NCI-H524 treated with DMSO at 0.1 percent for 48 hours (cell line): Measurements from ENCODE around the gene TCF15.

Experiments
- DNase-seq: peaks from one replicate; lab custom pipeline; 2025; lab: John Stamatoyannopoulos, UW

TCF15 gene

GRCh38 chr20:610130-611046 is at the start of gene TCF15:
TSS of gene TCF15 (minus strand) at chr20:610309. CDS start at chr20:610237, 72 bp downstream.
- DNase-seq: peak; percentile 39

- DNase-seq: no peak
Measured at GRCh38 chr20:658731-659291, 48.7 kb upstream of the TCF15 start.

GRCh38 chr20:658202-658601 is 48.1 kb upstream of the TCF15 start:
- DNase-seq: no peak

DNA sequence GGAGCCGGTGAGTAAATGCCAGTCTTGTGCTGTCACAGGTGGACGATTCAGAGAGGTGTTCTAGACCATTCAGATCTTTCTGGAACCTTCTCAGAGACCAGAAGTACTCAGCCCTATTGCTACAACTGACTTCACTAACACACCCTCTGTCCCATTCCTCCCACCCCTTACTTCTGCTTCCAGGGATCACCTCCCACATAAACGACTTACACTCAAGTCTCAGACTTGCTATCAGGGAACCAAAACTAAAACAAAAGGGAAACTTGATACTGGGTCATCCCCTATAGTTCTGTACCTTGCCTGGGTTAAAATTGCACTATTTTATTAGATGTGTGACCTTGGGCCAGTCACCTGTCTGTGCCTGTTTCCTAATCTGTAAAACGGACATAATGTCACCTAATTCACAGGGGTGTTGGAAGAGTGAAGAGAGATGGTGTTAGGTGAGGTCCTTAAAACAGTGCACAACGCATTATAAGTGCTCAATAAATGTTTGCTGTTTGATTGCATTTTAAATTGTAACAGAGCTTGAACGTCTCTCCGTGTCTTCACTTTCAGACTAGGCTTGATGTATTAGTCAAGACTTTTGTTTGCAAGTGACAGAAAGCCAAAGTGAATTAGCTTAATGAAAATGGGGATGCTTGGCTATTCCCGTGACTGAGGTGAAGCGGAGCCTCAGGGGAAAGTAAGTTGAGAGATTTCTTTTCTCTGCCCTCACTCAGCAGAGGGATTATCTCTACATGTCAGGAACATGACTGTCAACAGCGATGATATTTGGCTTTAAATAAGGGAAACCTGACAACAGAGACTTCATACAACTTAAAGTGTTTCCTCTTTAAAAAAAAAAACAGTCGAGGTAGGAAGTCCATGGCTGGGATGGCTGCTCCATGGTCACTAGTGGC is 45.9 kb upstream of the TCF15 start:
- no peak for DNase-seq

DNA sequence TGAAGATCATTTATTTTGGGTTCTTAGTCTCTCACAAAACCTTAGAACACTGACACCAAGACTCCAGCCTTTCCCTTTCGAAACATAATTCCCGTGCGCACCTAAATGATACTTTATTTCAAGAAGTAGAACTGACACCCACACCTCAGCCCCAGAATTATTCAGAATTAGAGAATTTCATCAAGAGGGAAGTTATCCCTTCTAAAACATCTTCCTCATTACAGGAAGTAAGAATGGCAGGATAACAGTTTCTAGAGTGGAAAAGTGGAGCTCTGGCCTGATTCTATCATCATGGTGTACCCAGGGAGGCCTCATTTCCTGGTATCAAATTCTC is 44.3 kb upstream of the TCF15 start:
- no peak for DNase-seq

DNA sequence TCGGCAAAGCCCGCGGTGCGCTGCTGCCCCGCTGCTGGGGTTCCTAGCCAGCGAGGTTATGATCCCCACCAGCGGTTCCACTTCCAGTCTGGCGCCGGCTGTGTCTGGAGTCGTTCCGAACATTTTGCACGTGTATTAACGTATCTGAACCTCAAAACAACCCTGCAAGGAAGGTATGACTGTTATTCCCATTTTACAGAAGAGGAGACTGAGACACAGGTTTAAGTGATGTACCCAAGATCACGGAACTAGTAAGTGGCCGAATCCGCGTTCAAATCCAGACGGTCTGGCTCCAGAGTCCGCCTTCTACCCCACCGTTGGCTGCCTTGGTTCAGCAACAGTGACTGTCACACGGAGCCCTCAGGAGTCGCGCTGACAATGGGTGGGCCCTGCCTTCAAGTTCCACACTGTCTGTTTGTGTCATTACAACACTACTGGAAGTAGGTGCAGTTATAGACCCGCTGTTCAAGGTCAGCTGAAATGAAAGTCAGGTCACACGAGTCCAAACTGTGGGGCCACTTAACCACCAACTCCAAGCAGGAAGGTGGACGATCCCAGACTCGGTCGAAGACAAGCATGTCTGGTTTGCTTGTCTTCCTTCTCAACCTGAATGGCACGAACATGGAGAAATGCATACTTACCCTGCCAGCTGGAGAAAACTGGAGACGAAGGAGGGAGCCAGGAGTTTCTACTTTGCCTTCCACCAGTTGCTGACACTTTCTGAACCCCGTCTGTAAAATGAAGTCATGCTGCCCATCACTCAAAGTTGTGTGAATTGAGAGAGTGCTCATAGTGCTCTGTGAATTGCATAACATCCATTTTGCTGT is 43.7 kb upstream of the TCF15 start:
- DNase-seq: no peak

GRCh38 chr20:653110-653589 is 43.0 kb upstream of the TCF15 start, which contains the start of gene SRXN1:
TSS of gene SRXN1 (minus strand) at chr20:653200. CDS start at chr20:653185, 15 bp downstream.
- no peak for DNase-seq

DNA sequence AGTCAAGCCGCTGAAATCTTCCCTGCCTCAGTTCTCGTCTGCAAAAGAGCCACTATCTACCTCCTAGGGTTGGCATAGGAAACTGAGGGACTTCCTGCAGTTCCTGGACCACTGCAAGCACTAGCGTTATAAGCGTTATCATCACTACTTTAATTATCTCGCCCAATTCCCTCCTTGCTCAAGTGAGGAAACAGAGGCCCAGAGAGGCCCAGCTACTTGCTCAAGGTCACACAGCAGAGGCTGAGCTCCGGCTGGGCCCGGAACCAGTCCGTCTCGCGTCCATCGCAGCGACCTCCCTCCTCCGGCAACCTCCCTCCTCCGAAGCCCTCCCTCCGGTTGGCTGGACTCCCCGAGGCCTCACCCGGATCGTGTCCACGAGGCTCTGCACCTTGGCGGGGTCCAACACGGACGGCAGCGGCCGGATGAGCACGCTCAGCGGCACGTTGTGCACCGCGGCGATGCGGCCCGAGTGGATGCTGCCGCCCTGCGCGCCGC is 42.6 kb upstream of the TCF15 start:
- no peak for DNase-seq

DNA sequence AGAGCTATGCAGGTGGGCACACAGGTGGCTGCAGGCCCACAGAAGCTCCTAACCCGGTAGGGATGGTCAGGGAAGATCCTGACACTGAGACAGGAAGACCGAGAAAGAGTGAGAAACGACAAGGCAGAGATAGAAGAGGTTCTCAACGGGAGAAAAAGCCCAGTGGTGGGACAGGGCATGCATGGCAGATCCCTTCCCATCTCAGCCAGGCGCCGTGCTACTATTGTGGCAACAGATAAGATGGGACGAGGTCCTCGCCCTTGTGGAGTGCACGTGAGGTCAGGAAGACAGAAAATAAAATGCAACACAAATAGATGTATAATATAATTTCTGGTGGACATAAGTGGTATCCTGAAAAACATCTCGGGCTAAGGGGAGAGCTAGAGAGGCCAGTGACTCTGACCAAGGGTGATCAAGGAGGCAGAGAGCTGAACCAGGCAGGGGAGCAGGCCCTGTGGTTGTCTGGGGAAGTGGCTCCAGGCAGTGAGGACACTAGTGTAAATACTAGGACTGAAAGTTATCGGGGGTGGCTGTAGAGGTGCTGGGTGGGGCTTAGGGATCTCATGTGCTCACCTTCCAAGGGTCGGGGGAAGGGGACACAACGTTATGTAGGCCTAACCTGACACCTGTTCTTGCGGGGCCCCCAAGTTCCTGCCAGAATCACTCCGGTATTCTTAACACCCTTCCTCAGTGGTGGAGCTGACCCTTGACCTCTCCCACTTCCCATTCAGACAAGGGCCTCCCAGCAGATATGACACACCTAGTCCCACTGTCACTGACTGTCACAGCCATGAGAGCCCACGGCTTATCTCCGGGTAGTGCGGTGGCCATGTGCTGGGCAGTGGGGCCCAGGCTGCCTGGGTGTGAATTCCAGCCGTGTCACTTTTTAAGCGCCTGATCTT is 41.9 kb upstream of the TCF15 start:
- DNase-seq: no peak

GRCh38 chr20:650954-651353 is 40.8 kb upstream of the TCF15 start:
- no peak for DNase-seq

DNA sequence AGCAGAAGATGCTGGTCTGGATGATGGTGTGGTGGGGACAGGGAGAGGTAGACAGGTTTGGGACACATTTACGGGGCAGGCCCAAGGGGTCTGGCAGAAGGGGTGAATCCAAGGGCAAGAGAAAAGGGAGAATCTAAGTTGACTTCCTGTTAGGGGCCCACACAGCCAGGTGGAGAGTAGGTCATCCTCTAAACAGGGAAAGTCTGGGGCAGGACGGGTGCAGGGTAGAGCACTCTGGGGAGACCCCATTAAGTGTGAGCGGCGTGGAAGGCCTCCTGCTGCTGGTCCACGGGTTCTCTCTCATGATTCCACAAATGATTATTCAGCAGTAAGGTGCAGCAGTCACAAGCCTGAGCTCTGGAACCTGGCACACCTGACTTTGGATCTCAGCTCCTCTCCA is 40.2 kb upstream of the TCF15 start:
- no peak for DNase-seq

GRCh38 chr20:647479-648019 is 37.4 kb upstream of the TCF15 start:
- DNase-seq: no peak

GRCh38 chr20:646868-647233 is 36.7 kb upstream of the TCF15 start:
- no peak for DNase-seq

GRCh38 chr20:646107-646867 is 36.2 kb upstream of the TCF15 start:
- no peak for DNase-seq

DNA sequence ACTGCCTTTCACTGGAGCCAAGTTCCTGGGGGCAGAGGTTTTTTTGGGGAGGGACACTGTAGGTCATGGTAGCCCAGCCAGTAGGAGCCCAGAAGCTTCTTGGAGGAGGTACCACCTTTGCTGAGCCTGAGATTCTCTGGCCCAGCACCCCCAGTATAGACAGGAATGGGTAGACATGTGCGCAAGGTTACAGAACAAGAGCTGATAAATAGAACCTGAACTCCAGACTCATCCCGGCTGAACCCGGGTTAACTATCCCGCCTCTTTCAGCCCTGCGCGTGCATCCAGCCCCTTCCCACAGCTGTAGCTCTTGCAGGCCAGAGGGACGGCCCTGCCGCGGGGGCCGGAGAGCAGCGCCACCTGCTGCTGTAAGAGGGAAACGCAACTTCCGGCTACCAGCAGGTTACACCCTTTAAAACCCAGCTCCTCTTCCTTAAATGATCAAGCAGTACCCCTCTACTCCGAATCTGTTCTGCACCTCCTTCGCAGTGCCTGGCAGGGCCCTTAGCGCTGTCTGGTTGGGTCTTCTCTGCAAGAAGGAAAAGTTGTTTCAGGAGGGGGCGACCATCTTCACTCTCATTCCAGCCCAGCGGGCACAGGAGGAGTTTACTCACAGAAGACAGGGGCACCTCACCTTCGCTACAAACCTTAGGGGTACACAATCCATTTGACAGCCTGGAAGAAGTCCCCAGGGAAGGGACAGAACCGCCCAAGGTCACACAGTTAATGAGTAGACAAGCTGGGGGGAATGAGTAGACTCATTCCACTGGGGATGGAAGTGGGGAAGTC is 35.4 kb upstream of the TCF15 start:
- DNase-seq: peak; percentile 39

DNA sequence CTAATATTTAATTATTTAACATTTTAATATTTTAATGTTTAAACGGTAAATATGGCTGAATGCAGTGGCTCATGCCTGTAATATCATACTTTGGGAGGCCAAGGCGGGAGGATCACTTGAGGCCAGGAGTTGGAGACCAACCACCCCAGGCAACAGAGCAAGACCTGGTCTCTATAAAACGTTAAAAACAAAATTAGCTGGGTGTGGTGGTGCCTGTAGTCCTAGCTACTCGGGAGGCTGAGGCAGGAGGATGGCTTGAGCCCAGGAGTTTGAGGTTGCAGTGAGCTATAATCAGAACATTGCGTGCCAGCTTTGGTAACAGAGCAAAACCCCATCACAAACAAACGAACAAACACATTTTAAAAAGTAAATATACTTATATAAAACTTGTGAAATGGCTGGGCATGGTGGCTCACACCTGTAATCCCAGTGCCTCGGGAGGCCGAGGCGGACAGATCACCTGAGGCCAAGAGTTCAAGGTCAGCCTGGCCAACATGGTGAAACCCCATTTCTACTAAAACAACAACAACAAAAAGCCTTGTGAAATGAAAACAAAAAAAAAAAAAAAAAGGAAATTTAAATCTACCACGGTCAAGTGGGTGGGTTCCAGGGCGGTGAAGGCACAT is 34.7 kb upstream of the TCF15 start:
- DNase-seq: no peak

GRCh38 chr20:642398-643174 is 32.5 kb upstream of the TCF15 start:
- no peak for DNase-seq
